HL-60 (cell line): ENCODE measurements around the gene TAS2R43.

Experiments
- CTCF ChIP-seq: IDR thresholded peaks from one replicate; pipeline ENCODE4 v1.5.1; 2011; ENCODE audit warnings: low read length, control low read depth, inconsistent platforms; ENCODE audit not compliant: insufficient read depth
- GABPA ChIP-seq: IDR thresholded peaks from 2 replicates; pipeline ENCODE4 v1.6.1; 2012; ENCODE audit warnings: low read depth
- POLR2AphosphoS5 ChIP-seq: IDR thresholded peaks from 2 replicates; pipeline ENCODE4 v1.6.1; 2012; ENCODE audit warnings: low read depth
- REST ChIP-seq: IDR thresholded peaks from 2 replicates; pipeline ENCODE4 v1.6.1; 2012; ENCODE audit warnings: low read depth; ENCODE audit not compliant: insufficient replicate concordance
- SPI1 ChIP-seq: IDR thresholded peaks from 2 replicates; pipeline ENCODE4 v1.6.1; 2012; ENCODE audit warnings: low read depth, mild to moderate bottlenecking, borderline replicate concordance

- TF ChIP-seq CTCF (no peak), GABPA (no peak), SPI1 (no peak), REST (no peak), POLR2AphosphoS5 (no peak)
These were observed 38.3 kb upstream of the TAS2R43 start for GRCh38 chr12:11130382-11130781.
